ENCODE measurements around the gene PCARE.

DNA sequence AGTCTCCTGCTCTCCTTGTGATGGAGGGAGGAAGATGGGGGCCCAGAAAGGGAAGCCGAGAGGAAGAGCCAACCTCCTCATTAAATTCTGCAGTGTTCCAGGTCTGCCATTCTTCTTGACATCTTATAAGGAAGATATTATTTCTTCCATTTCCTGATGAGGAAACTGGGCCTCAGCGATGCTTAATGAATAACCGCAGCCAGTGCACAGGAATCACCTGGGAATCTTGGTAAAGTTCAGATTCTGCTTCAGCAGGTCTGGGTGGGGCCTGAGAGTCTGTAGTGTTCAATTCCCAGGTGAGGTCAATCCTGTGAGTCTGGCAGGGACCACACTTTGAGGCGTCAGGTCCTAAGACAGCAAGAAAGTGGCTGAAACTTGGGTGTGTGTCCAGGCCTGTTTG is 17.3 kb downstream of the PCARE start:
- TF ChIP-seq CTCF (IDR thresholded peaks at IDR 0.05) (no peak), POLR2A (IDR thresholded peaks at IDR 0.05) (no peak)

Measured in right lobe of liver (tissue), 4 donors.